H9 (cell line): ENCODE data around the gene SRPK2. TPM values are rescaled to one million over a fixed set of nuclear protein-coding genes. Genes with fewer than 3 reads are reported as not detected.

Experiments
- DNase-seq: peaks from one replicate; pipeline ENCODE4 v3.0.0-alpha.2; 2017
- H2AFZ ChIP-seq: one replicate; pipeline ENCODE4 v1.6.1; 2013; ENCODE audit warnings: mild to moderate bottlenecking, low read length, control low read depth, moderate library complexity
- H2AK5ac ChIP-seq: 2 replicates; pipeline ENCODE4 v1.6.1; 2013; ENCODE audit warnings: low read length, control low read depth, mixed read lengths; ENCODE audit not compliant: insufficient read length
- H2BK120ac ChIP-seq: one replicate; pipeline ENCODE4 v1.6.1; 2013; ENCODE audit warnings: low read depth, mild to moderate bottlenecking, low read length, control low read depth, inconsistent platforms; ENCODE audit not compliant: poor library complexity, severe bottlenecking
- H2BK12ac ChIP-seq: 2 replicates; pipeline ENCODE4 v1.6.1; 2013; ENCODE audit warnings: low read length, control low read depth, mixed read lengths, low read depth; ENCODE audit not compliant: insufficient read length
- H2BK15ac ChIP-seq: 2 replicates; pipeline ENCODE4 v1.6.1; 2013; ENCODE audit warnings: low read depth, low read length, control low read depth
- H2BK20ac ChIP-seq: one replicate; pipeline ENCODE4 v1.6.1; 2013; ENCODE audit warnings: low read depth, mild to moderate bottlenecking, low read length, control low read depth, inconsistent platforms; ENCODE audit not compliant: poor library complexity, severe bottlenecking
- H2BK5ac ChIP-seq: 2 replicates; pipeline ENCODE4 v1.6.1; 2013; ENCODE audit warnings: low read length, control low read depth, mixed read lengths; ENCODE audit not compliant: insufficient read length
- H3K14ac ChIP-seq: 2 replicates; pipeline ENCODE4 v1.6.1; 2013; ENCODE audit warnings: low read length, control low read depth; ENCODE audit not compliant: insufficient read depth
- H3K18ac ChIP-seq: 2 replicates; pipeline ENCODE4 v1.6.1; 2013; ENCODE audit warnings: low read depth, mild to moderate bottlenecking, mixed read lengths, low read length, control low read depth; ENCODE audit not compliant: insufficient read length
- H3K23ac ChIP-seq: 2 replicates; pipeline ENCODE4 v1.6.1; 2013; ENCODE audit warnings: low read length, control low read depth, mixed read lengths, low read depth; ENCODE audit not compliant: insufficient read length
- H3K23me2 ChIP-seq: 2 replicates; pipeline ENCODE4 v1.6.1; 2013; ENCODE audit warnings: low read depth, mild to moderate bottlenecking, mixed read lengths, low read length, control low read depth; ENCODE audit not compliant: insufficient read length, poor library complexity, severe bottlenecking
- H3K27ac ChIP-seq: 2 replicates; pipeline ENCODE4 v1.5.1; 2013; ENCODE audit warnings: low read length, control low read depth, mixed read lengths, low read depth; ENCODE audit not compliant: insufficient read length
- H3K27me3 ChIP-seq: 2 replicates; pipeline ENCODE4 v1.6.1; 2013; ENCODE audit warnings: low read length, control low read depth, inconsistent platforms; ENCODE audit not compliant: insufficient read depth
- H3K4ac ChIP-seq: 2 replicates; pipeline ENCODE4 v1.6.1; 2013; ENCODE audit warnings: low read depth, mild to moderate bottlenecking, control low read depth, inconsistent platforms, low read length, moderate library complexity
- H3K4me1 ChIP-seq: 2 replicates; pipeline ENCODE4 v1.6.1; 2013; ENCODE audit warnings: low read length, control low read depth, inconsistent platforms; ENCODE audit not compliant: insufficient read depth
- H3K4me2 ChIP-seq: 2 replicates; pipeline ENCODE4 v1.6.1; 2013; ENCODE audit warnings: low read length, control low read depth, mixed read lengths; ENCODE audit not compliant: insufficient read length, insufficient read depth
- H3K56ac ChIP-seq: 2 replicates; pipeline ENCODE4 v1.6.1; 2013; ENCODE audit warnings: low read depth, mild to moderate bottlenecking, mixed read lengths, low read length, control low read depth; ENCODE audit not compliant: insufficient read length
- H3K79me1 ChIP-seq: 2 replicates; pipeline ENCODE4 v1.6.1; 2013; ENCODE audit warnings: low read depth, mild to moderate bottlenecking, moderate library complexity, low read length, control low read depth, inconsistent platforms; ENCODE audit not compliant: insufficient read depth, poor library complexity, severe bottlenecking
- H3K79me2 ChIP-seq: 2 replicates; pipeline ENCODE4 v1.6.1; 2013; ENCODE audit warnings: low read length, control low read depth, inconsistent platforms; ENCODE audit not compliant: insufficient read depth
- H3K9ac ChIP-seq: 2 replicates; pipeline ENCODE4 v1.6.1; 2013; ENCODE audit warnings: low read length, control low read depth, mixed read lengths; ENCODE audit not compliant: insufficient read length; ENCODE audit errors: extremely low read depth
- H3K9me3 ChIP-seq: one replicate; pipeline ENCODE4 v1.6.1; 2013; ENCODE audit warnings: low read depth, low read length, inconsistent platforms; ENCODE audit not compliant: control insufficient read depth
- H3T11ph ChIP-seq: one replicate; pipeline ENCODE4 v1.6.1; 2013; ENCODE audit warnings: mild to moderate bottlenecking, low read length, control low read depth, inconsistent platforms
- H4K20me1 ChIP-seq: one replicate; pipeline ENCODE4 v1.6.1; 2013; ENCODE audit not compliant: control insufficient read depth, insufficient read length, insufficient read depth
- H4K5ac ChIP-seq: 2 replicates; pipeline ENCODE4 v1.6.1; 2013; ENCODE audit warnings: low read depth, mild to moderate bottlenecking, mixed read lengths, low read length, control low read depth; ENCODE audit not compliant: insufficient read length
- H4K8ac ChIP-seq: replicated peaks from 2 replicates; pipeline ENCODE4 v1.6.1; 2013; ENCODE audit warnings: low read length, control low read depth, mixed read lengths, low read depth; ENCODE audit not compliant: insufficient read length
- H4K91ac ChIP-seq: 2 replicates; pipeline ENCODE4 v1.6.1; 2013; ENCODE audit warnings: low read depth, mild to moderate bottlenecking, moderate library complexity, mixed read lengths, low read length, control low read depth; ENCODE audit not compliant: insufficient read length
- H3K27ac Mint-ChIP-seq, 3 experiments: 2 replicates in 2 of 3; 3 replicates in 1 of 3; pipeline ENCODE4 v1.8.0; 2020 to 2021; ENCODE audit warnings: mixed read lengths in 3 of 3, mild to moderate bottlenecking in 1 of 3, moderate library complexity in 1 of 3
- H3K27me3 Mint-ChIP-seq: 2 replicates; pipeline ENCODE4 v1.8.0; 2021; ENCODE audit warnings: low read depth, mild to moderate bottlenecking, moderate library complexity, mixed read lengths
- H3K36me3 Mint-ChIP-seq, 3 experiments: 2 replicates in 2 of 3; 3 replicates in 1 of 3; pipeline ENCODE4 v1.8.0; 2020 to 2021; ENCODE audit warnings: low read depth in 3 of 3, mixed read lengths in 3 of 3; ENCODE audit not compliant: insufficient read depth in 1 of 3
- H3K4me1 Mint-ChIP-seq, 2 experiments: 2 replicates each; pipeline ENCODE4 v1.8.0; 2020; ENCODE audit warnings: mixed read lengths in 2 of 2
- H3K4me3 Mint-ChIP-seq, 2 experiments: 2 replicates in 1 of 2; 3 replicates in 1 of 2; pipeline ENCODE4 v1.8.0; 2020 to 2021; ENCODE audit warnings: mild to moderate bottlenecking in 2 of 2, mixed read lengths in 2 of 2, moderate library complexity in 1 of 2
- H3K9me3 Mint-ChIP-seq, 2 experiments: 2 replicates in 1 of 2; 3 replicates in 1 of 2; pipeline ENCODE4 v1.8.0; 2020; ENCODE audit warnings: mild to moderate bottlenecking in 2 of 2, mixed read lengths in 2 of 2, moderate library complexity in 1 of 2
- CTCF ChIP-seq: fragments of 200-600 bp; sonication (generic); conservative IDR thresholded peaks from 3 replicates; pipeline ENCODE4 v1.8.0; 2021; ENCODE audit warnings: antibody characterized with exemption, mild to moderate bottlenecking
- WGBS: extraction: QIAGEN DNeasy Blood & Tissue Kit; methylation state at CpG from one replicate; pipeline ENCODE4 v1.1.7; 2013; ENCODE audit warnings: missing lambda C conversion rate, low lambda C conversion rate, mixed read lengths; ENCODE audit not compliant: insufficient read length; ENCODE audit errors: extremely low coverage; 5-methylcytosine and 5-hydroxymethylcytosine counted together
- total RNA-seq: library from RNA; stranded (reverse); gene quantifications from 2 replicates; pipeline ENCODE4 v1.2.1, GENCODE V29; 2021

The SRPK2 gene
- total RNA-seq, 1 experiment from 2014 or later, result 41.1 TPM

GRCh38 chr7:105098863-105099515 lies 289.7 kb downstream of the SRPK2 start:
- Histone ChIP-seq H3K27ac (no peak overlapping the region), H3K79me2 (no peaks in the 10 kb centered on the region), H3T11ph (no peak overlapping the region), H4K91ac (no peak overlapping the region), H3K14ac (no peak overlapping the region), H2BK15ac (no peak overlapping the region), H3K4me2 (no peak overlapping the region), H2BK20ac (no peak overlapping the region), H2BK120ac (no peak overlapping the region), H3K18ac (no peak overlapping the region), H4K20me1 (no peaks in the 10 kb centered on the region), H3K9ac (no peak overlapping the region), H3K56ac (no peak overlapping the region), H2AK5ac (no peak overlapping the region), H2AFZ (no peak overlapping the region), H2BK12ac (no peak overlapping the region), H3K27me3 (no peaks in the 10 kb centered on the region), H3K9me3 (no peaks in the 10 kb centered on the region), H4K5ac (no peak overlapping the region), H4K8ac (no peak overlapping the region), H3K79me1 (no peaks in the 10 kb centered on the region), H3K4me1 (no peaks in the 10 kb centered on the region), H3K4ac (no peak overlapping the region), H3K23me2 (no peaks in the 10 kb centered on the region), H2BK5ac (no peak overlapping the region), H3K23ac (no peak overlapping the region)
- no peak overlapping the region for H3K27ac Mint-ChIP-seq
- no peaks in the 10 kb centered on the region for H3K27me3 Mint-ChIP-seq
- TF ChIP-seq CTCF, result no peak
- WGBS, result no CpG with 5 or more reads among the region's 2 CpGs
- no peak overlapping the region for H3K4me3 Mint-ChIP-seq
- H3K9me3 Mint-ChIP-seq, result no peaks in the 10 kb centered on the region
- peaks cover 3 to 41% (median 38%) of the 10 kb centered on the region in 3 experiments; a peak in 6 of 7 replicates for H3K36me3 Mint-ChIP-seq
- H3K4me1 Mint-ChIP-seq, result no peaks in the 10 kb centered on the region
- no peak for DNase-seq
